Pancreas (tissue), 10 donors: Measurements from ENCODE around the gene NUDT15. TPM values are rescaled to one million over a fixed set of nuclear protein-coding genes. Genes with fewer than 3 reads are reported as not detected.
"Not testable (repeated sequence)": the region's sequence is repeated elsewhere in the genome, so short reads cannot be mapped to it uniquely, and the experiment has no call there.

Source experiments
- ATAC-seq, 4 donors: fragments of 200-7000 bp; cut with Tn5 transposase; one replicate each; pipeline versions ENCODE4 v1.8.0 to v1.9.1; 2020; ENCODE audit warnings: mild to moderate bottlenecking in 4 of 4, moderate library complexity in 4 of 4
- DNase-seq, 6 donors: peaks; one replicate each; pipeline ENCODE4 v3.0.0-alpha.2; 2020
- FAIRE-seq: peaks from 2 replicates; lab custom pipeline; 2012; peaks lifted over from hg19 to GRCh38; lab: Jason Lieb, UNC
- H3K27ac ChIP-seq, 4 donors: fragments of 200-600 bp; sonication (generic); 1 replicate in 3 of 4; 2 replicates in 1 of 4; pipeline versions ENCODE4 v1.5.0 to v1.8.0; 2020
- H3K27me3 ChIP-seq, 4 donors: fragments of 200-600 bp; one replicate each; pipeline ENCODE4 v1.8.0; 2021
- H3K36me3 ChIP-seq, 3 donors: fragments of 200-600 bp; sonication (generic) in 1 of 3; one replicate each; pipeline versions ENCODE4 v1.5.0 to v1.8.0; 2020 to 2021
- H3K4me1 ChIP-seq, 3 donors: fragments of 200-600 bp; one replicate each; pipeline ENCODE4 v1.8.0; 2021
- H3K4me3 ChIP-seq, 4 donors: fragments of 200-600 bp; sonication (generic) in 2 of 4; one replicate each; pipeline versions ENCODE4 v1.5.0 to v1.8.0; 2020 to 2021
- H3K9me3 ChIP-seq, 4 donors: fragments of 200-600 bp; one replicate each; pipeline ENCODE4 v1.8.0; 2021
- CTCF ChIP-seq, 4 donors: fragments of 200-600 bp; sonication (generic) in 3 of 4; IDR thresholded peaks; one replicate each; pipeline versions ENCODE4 v1.5.0 to v1.8.0; 2021; ENCODE audit warnings: antibody characterized with exemption in 4 of 4
- WGBS, 2 donors: extraction: QIAGEN DNeasy Blood & Tissue Kit; methylation state at CpG; one replicate each; pipeline ENCODE4 v1.1.7; 2013; 5-methylcytosine and 5-hydroxymethylcytosine counted together
- intact Hi-C, 3 donors: fragments of 100-400 bp; cut with DNase I; formaldehyde crosslinking; loops; one replicate each; pipeline versions ENCODE4 v1.11.1 to v1.14.2; 2022
- polyA plus RNA-seq, 2 donors: library from polyadenylated mRNA; stranded (reverse); fragments of 200-250 nt; gene quantifications; one replicate each; pipeline ENCODE4 v1.2.3, GENCODE V29; 2013
- total RNA-seq, 6 donors: library from RNA; stranded (reverse); fragmentation: NEBNext Ultra II Directional in 4 of 6; extraction: Animal tissue kit (Norgen Biotek cat#: 25700) in 4 of 6; gene quantifications; one replicate each; pipeline versions ENCODE4 v1.2.1 to v1.2.4, GENCODE V29; 2021 to 2023
- donor health status: healthy with polysubstance abuse.
- donor health status: DM: no; HTN: no; CAD: no; lungs with moderate emphysema.
- donor health status: DM: no; HTN: no; CAD: no.
- donor health status: control.
- donor health status: control.
- donor health status: Bipolar disorder and iron deficiency.
- donor health status: DM: yes; HTN: yes; CAD: no.
- donor health status: DM: no; HTN: no; CAD: no.
- donor health status: DM: no; HTN: no; CAD: no.
- donor health status: DM: yes; HTN: yes; CAD: no.

NUDT15 gene
- total and polyA plus RNA-seq, 8 donors: 3.3 to 7.3 (median 5.6) TPM

GRCh38 chr13:48050550-48050949 lies 13.0 kb downstream of the NUDT15 start:
- no peak for ATAC-seq
- Histone ChIP-seq H3K27me3 (no peaks in the 10 kb centered on the region), H3K27ac (no peak overlapping the region), H3K4me1 (no peaks in the 10 kb centered on the region), H3K4me3 (no peak overlapping the region), H3K9me3 (no peaks in the 10 kb centered on the region), H3K36me3 (peaks cover 0 to 14% (median 0%) of the 10 kb centered on the region in 3 donors)
- no peak for TF ChIP-seq CTCF (IDR thresholded peaks at IDR 0.05)
- FAIRE-seq: no peak
- WGBS, 2 donors: 89 to 99% methylated on average over 3 of the region's 3 CpGs
- no peak for DNase-seq
- intact Hi-C loops: no loop called here

- no peak for TF ChIP-seq CTCF (IDR thresholded peaks at IDR 0.05)
- no peak overlapping the region for H3K4me3 ChIP-seq
- 93% methylated on average over 6 of the region's 6 CpGs for WGBS, 2 donors
- no peaks in the 10 kb centered on the region for H3K9me3 ChIP-seq
- H3K27me3 ChIP-seq: no peaks in the 10 kb centered on the region
- peaks cover 0 to 14% (median 0%) of the 10 kb centered on the region in 3 donors for H3K36me3 ChIP-seq
- ATAC-seq (no peak), DNase-seq (no peak), FAIRE-seq (no peak)
- no peaks in the 10 kb centered on the region for H3K4me1 ChIP-seq
- H3K27ac ChIP-seq: no peak overlapping the region
- intact Hi-C loops: no loop called here
Observed at GRCh38 chr13:48054601-48055000, 17.1 kb downstream of the NUDT15 start.

GRCh38 chr13:48055712-48056111 lies 18.2 kb downstream of the NUDT15 start:
- ATAC-seq (no peak), DNase-seq (no peak), FAIRE-seq (no peak)
- Histone ChIP-seq H3K27ac (no peak overlapping the region), H3K27me3 (no peaks in the 10 kb centered on the region), H3K4me3 (no peak overlapping the region), H3K9me3 (no peaks in the 10 kb centered on the region), H3K36me3 (peaks cover 0 to 14% (median 0%) of the 10 kb centered on the region in 3 donors), H3K4me1 (no peaks in the 10 kb centered on the region)
- intact Hi-C loops: no loop called here
- WGBS, 2 donors: 91 to 95% methylated on average over 5 of the region's 5 CpGs
- TF ChIP-seq CTCF (IDR thresholded peaks at IDR 0.05): no peak

- H3K9me3 ChIP-seq, intact Hi-C loops, H3K36me3 ChIP-seq, FAIRE-seq, DNase-seq, H3K4me3 ChIP-seq, H3K27me3 ChIP-seq, H3K4me1 ChIP-seq, H3K27ac ChIP-seq, ATAC-seq: not testable (repeated sequence)
- WGBS, 2 donors: 98% methylated on average over 6 of the region's 6 CpGs
Observed at GRCh38 chr13:48058536-48058935, 21.0 kb downstream of the NUDT15 start.

- ATAC-seq, intact Hi-C loops, H3K27ac ChIP-seq, H3K9me3 ChIP-seq, DNase-seq, FAIRE-seq, H3K4me1 ChIP-seq, H3K27me3 ChIP-seq, H3K4me3 ChIP-seq, H3K36me3 ChIP-seq: not testable (repeated sequence)
- whole genome bisulfite sequencing, 2 donors: 59 to 68% methylated on average over 5 of the region's 5 CpGs
Observed at GRCh38 chr13:48059951-48060350, 22.4 kb downstream of the NUDT15 start.

- Histone ChIP-seq H3K36me3 (peaks cover 0 to 6% (median under 1%) of the 10 kb centered on the region in 3 donors), H3K27me3 (no peaks in the 10 kb centered on the region), H3K4me1 (no peaks in the 10 kb centered on the region), H3K27ac (no peak overlapping the region), H3K4me3 (no peak overlapping the region), H3K9me3 (peaks cover 0 to 19% (median 0%) of the 10 kb centered on the region in 4 donors)
- FAIRE-seq (no peak), DNase-seq (no peak), ATAC-seq (no peak)
- intact Hi-C loops: no loop called here
- WGBS, 2 donors: 97 to 98% methylated on average over 3 of the region's 3 CpGs
- no peak for TF ChIP-seq CTCF (IDR thresholded peaks at IDR 0.05)
Observed at GRCh38 chr13:48066310-48066989, 28.9 kb downstream of the NUDT15 start.
